HG03039 (cell line): ENCODE results near the gene TGFBRAP1.

Experiments used
- ATAC-seq: cut with Tn5 transposase; IDR thresholded peaks from one replicate; pipeline ENCODE4 v1.9.1; 2021; ENCODE audit warnings: mild to moderate bottlenecking, moderate library complexity; ENCODE audit not compliant: unreplicated experiment

The TGFBRAP1 gene, protein sequence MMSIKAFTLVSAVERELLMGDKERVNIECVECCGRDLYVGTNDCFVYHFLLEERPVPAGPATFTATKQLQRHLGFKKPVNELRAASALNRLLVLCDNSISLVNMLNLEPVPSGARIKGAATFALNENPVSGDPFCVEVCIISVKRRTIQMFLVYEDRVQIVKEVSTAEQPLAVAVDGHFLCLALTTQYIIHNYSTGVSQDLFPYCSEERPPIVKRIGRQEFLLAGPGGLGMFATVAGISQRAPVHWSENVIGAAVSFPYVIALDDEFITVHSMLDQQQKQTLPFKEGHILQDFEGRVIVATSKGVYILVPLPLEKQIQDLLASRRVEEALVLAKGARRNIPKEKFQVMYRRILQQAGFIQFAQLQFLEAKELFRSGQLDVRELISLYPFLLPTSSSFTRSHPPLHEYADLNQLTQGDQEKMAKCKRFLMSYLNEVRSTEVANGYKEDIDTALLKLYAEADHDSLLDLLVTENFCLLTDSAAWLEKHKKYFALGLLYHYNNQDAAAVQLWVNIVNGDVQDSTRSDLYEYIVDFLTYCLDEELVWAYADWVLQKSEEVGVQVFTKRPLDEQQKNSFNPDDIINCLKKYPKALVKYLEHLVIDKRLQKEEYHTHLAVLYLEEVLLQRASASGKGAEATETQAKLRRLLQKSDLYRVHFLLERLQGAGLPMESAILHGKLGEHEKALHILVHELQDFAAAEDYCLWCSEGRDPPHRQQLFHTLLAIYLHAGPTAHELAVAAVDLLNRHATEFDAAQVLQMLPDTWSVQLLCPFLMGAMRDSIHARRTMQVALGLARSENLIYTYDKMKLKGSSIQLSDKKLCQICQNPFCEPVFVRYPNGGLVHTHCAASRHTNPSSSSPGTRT

GRCh38 chr2:105329561-105330495, at the start of gene TGFBRAP1:
Gene TGFBRAP1, minus strand, starts transcription at chr2:105329735. Its CDS starts 21,434 bp downstream, at chr2:105308301.
- ATAC-seq = peak; percentile 81

DNA sequence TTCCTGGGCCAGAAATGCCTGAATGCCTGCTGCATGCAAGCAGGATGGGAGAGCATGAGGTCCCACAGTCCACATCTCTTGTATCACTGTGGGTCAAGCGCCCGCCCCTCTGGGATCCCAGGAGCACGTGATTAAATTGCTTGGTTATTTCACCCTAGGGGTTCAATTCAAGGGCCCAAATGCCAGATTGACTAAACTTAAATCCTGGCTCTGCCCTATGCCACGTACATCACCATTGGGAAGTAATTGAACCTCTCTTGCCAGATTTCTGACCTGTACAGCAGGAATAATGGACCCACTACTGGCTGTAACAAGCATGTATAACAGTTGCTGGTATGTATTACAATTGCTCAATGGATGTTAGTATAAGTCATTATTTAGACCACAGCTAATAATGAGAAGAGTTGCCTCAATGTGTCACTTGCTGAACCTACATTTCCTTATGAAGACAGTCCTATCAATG, 49.4 kb upstream of the TGFBRAP1 start:
- ATAC-seq = no peak

GRCh38 chr2:105378276-105378840, 48.8 kb upstream of the TGFBRAP1 start:
- ATAC-seq = no peak

DNA sequence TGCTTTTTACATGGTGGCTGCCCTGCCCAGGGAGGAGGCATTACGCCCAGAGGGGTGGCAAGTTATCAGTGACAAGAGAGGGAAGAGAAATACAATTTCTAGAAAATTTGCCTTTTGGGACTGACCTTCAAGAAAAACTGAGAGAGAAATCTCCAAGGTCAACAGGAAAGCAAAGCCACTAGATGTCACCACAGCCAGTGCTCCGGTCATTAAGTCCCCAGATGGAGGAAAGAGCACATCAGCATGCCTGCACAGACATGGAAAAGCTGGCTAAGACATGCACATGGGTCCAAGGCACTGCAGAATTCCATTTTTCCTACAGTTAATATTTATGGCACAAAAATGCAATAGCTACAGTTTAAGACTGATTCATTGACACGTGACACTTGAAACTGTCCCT, 48.3 kb upstream of the TGFBRAP1 start:
- ATAC-seq = no peak

- no peak for ATAC-seq
These were observed 47.3 kb upstream of the TGFBRAP1 start for GRCh38 chr2:105376789-105377240.

GRCh38 chr2:105376010-105376409, 46.5 kb upstream of the TGFBRAP1 start:
- no peak for ATAC-seq

DNA sequence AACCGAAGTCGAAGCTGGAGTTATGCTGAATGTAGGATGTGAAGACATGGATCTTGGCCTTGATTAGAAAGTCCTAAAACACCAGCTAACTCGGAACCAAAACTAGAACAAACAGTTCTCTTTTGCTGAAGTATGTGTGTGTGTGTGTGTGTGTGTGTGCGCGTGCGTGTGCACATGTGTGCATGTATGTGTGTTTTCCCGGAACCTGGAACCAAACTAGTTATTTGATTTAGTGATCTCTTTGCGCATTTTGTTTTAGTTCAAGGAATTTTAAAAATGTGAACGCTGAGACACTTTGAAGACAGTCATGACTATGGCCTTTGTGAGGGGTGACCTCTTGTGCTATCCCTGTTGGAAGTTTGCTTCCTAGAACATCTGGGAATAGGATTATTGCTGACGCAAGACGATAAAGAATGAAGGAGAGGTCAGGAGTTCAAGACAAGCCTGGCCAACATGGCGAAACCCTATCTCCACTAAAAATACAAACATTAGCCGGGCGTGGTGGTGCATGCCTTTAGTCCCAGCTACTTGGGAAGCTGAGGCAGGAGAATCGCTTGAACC, 45.5 kb upstream of the TGFBRAP1 start:
- no peak for ATAC-seq

GRCh38 chr2:105373895-105374401, 44.4 kb upstream of the TGFBRAP1 start:
- peak; percentile 77 for ATAC-seq

GRCh38 chr2:105373344-105373781, 43.8 kb upstream of the TGFBRAP1 start:
- peak; percentile 7 for ATAC-seq

- ATAC-seq = no peak
These were observed 42.3 kb upstream of the TGFBRAP1 start for GRCh38 chr2:105371810-105372209.

DNA sequence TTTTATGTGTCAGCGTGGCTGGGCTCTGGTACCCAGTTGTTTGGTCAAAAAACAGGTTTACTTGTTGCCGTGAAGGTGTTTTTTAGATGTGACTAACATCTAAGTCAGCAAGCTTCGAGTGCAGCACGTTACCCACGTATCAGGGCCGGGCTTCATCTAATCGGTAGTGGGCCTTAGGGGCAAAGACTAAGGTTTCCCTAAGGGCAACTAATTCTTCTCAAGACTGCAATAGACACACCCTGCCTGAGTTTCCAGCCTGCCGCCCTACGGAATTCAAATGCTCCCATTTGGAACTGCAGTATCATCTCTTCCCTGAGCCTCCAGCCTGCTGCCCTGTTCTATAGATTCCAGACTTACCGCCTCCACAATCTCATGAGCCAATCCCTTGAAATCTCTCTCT, 41.6 kb upstream of the TGFBRAP1 start:
- no peak for ATAC-seq

DNA sequence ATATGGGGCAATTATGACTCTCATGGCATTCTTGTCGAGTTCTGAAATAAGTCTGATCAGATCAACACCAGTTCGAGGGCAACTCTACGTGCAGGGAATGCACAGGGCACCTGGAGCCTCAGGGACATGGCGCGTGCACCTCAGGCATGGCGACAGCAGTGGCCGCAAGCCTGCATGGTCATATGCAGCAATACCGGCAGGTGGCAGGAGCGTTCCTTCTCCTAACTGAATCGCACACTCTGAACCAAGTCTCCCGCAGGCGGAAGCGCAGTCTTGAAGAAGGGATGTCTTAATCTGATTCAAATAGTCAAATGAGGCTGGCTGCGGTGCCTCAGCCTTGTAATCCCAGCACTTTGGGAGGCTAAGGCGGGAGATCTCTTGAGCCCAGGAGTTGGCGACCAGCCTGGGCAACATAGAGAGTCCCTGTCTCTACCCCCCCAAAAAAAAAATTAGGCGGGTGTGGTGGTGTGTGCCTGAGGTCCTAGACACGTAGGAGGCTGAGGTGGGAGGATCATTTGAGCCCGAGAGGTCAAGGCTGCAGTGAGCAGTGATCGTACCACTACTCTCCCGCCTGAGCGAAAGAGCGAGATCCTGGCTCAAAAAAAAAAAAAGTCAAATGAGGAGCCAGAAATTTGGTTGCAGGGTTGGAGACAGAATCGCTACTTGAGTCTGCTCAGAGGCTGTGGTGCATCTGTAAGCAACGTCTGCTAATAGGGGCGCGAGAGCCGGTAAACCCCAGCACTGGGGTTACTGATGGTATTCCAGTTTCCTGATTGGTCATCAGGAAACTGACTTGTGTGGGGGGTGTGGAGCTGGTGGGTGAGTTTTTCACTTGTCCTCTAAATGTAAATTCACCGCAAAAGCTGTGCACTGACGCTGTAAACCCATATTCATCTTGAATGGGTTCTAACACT, 40.5 kb upstream of the TGFBRAP1 start:
- ATAC-seq = peak; percentile 89

DNA sequence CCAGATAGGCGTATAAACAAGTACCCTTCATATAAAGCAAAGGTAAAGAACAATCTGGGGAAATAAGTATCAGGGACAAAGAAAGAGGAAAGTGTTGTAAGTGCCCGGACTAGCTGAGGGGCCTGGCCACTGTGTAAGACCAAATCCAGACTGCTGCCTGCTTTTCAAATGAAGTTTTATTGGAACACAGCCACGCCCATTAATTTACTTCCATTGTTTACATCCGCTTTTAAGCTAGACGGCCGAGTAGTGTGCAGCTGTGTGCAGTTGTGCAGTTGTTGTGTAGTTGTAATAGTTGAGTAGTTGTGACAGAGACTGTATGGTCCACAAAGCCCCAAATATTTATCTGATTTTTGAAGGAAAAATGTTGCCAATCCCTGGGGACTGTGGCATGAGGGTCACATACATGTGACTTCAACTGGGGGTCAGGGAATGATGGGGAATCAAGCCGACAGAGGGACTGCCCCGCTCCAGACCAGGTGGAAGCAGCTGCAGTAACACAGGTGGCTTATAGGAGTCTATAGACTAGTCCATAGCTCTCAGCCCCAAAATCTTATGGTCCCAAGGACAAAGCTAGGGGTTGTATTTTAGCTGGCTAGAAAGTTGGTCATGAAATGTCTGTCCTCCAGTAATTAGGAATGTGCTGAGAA, 39.3 kb upstream of the TGFBRAP1 start:
- no peak for ATAC-seq

GRCh38 chr2:105365206-105365605, 35.7 kb upstream of the TGFBRAP1 start:
- ATAC-seq = no peak

GRCh38 chr2:105364436-105365139, 35.1 kb upstream of the TGFBRAP1 start:
- no peak for ATAC-seq

GRCh38 chr2:105362862-105363591, 33.5 kb upstream of the TGFBRAP1 start:
- no peak for ATAC-seq
